Fibroblast of lung (primary cell): ENCODE results near the gene GPS1.

Experiments
- EZH2 ChIP-seq: IDR thresholded peaks from 2 replicates; pipeline ENCODE4 v1.5.1; 2012; ENCODE audit warnings: low read length, control low read depth, mild to moderate bottlenecking; ENCODE audit errors: missing control alignments
- TF ChIP-seq, protein P1 (sequence below), 2 donors: IDR thresholded peaks in 1 of 2; conservative IDR thresholded peaks in 1 of 2; 1 replicate in 1 of 2; 2 replicates in 1 of 2; pipeline ENCODE4 v1.5.1; 2011 to 2012; ENCODE audit warnings: low read length in 2 of 2, control low read depth in 1 of 2, inconsistent platforms in 1 of 2, low read depth in 1 of 2, mild to moderate bottlenecking in 1 of 2

GRCh38 chr17:82098939-82099763 is 47.5 kb downstream of the GPS1 start:
- TF ChIP-seq, protein P1, sequence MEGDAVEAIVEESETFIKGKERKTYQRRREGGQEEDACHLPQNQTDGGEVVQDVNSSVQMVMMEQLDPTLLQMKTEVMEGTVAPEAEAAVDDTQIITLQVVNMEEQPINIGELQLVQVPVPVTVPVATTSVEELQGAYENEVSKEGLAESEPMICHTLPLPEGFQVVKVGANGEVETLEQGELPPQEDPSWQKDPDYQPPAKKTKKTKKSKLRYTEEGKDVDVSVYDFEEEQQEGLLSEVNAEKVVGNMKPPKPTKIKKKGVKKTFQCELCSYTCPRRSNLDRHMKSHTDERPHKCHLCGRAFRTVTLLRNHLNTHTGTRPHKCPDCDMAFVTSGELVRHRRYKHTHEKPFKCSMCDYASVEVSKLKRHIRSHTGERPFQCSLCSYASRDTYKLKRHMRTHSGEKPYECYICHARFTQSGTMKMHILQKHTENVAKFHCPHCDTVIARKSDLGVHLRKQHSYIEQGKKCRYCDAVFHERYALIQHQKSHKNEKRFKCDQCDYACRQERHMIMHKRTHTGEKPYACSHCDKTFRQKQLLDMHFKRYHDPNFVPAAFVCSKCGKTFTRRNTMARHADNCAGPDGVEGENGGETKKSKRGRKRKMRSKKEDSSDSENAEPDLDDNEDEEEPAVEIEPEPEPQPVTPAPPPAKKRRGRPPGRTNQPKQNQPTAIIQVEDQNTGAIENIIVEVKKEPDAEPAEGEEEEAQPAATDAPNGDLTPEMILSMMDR (conservative IDR thresholded peaks at IDR 0.05 in 1 of 2, IDR thresholded peaks at IDR 0.05 in 1 of 2; ENCODE audit: low read depth in 1 of 2, low read length in 2 of 2), result no peak
- TF ChIP-seq EZH2, result no peak
